GM06990 (cell line): ENCODE data around the gene SNX19.
"Not testable (repeated sequence)": the region's sequence is repeated elsewhere in the genome, so short reads cannot be mapped to it uniquely, and the experiment has no call there.

Experiments used
- DNase-seq: peaks from one replicate; pipeline ENCODE4 v3.0.0-alpha.2; 2011; ENCODE audit not compliant: insufficient read length; ENCODE audit errors: extremely low read depth
- H3K27me3 ChIP-seq: replicated peaks from 2 replicates; pipeline ENCODE4 v1.6.0; 2011; ENCODE audit warnings: low read length; ENCODE audit not compliant: control insufficient read depth, insufficient read depth
- H3K36me3 ChIP-seq: 2 replicates; pipeline ENCODE4 v1.5.1; 2011; ENCODE audit warnings: low read length; ENCODE audit not compliant: control insufficient read depth, insufficient read depth
- H3K4me3 ChIP-seq: replicated peaks from 2 replicates; pipeline ENCODE4 v1.5.1; 2011; ENCODE audit warnings: low read depth, mild to moderate bottlenecking, control low read depth, low read length
- TF ChIP-seq, protein P1 (sequence below): IDR thresholded peaks from 2 replicates; pipeline ENCODE4 v1.5.1; 2011; ENCODE audit warnings: low read length, control low read depth, mild to moderate bottlenecking, inconsistent platforms; ENCODE audit not compliant: insufficient read depth, poor library complexity, severe bottlenecking

The SNX19 gene

GRCh38 chr11:130858215-130858614 is 58.1 kb downstream of the SNX19 start:
- DNase-seq, result no peak
- TF ChIP-seq, protein P1, sequence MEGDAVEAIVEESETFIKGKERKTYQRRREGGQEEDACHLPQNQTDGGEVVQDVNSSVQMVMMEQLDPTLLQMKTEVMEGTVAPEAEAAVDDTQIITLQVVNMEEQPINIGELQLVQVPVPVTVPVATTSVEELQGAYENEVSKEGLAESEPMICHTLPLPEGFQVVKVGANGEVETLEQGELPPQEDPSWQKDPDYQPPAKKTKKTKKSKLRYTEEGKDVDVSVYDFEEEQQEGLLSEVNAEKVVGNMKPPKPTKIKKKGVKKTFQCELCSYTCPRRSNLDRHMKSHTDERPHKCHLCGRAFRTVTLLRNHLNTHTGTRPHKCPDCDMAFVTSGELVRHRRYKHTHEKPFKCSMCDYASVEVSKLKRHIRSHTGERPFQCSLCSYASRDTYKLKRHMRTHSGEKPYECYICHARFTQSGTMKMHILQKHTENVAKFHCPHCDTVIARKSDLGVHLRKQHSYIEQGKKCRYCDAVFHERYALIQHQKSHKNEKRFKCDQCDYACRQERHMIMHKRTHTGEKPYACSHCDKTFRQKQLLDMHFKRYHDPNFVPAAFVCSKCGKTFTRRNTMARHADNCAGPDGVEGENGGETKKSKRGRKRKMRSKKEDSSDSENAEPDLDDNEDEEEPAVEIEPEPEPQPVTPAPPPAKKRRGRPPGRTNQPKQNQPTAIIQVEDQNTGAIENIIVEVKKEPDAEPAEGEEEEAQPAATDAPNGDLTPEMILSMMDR, result no peak
- H3K36me3 ChIP-seq, result no peaks in the 10 kb centered on the region
- peaks cover 4% of the 10 kb centered on the region for H3K27me3 ChIP-seq
- H3K4me3 ChIP-seq, result no peak overlapping the region

GRCh38 chr11:130855707-130856106 is 60.6 kb downstream of the SNX19 start:
- not testable (repeated sequence) for H3K4me3 ChIP-seq, DNase-seq, H3K36me3 ChIP-seq, H3K27me3 ChIP-seq

DNA sequence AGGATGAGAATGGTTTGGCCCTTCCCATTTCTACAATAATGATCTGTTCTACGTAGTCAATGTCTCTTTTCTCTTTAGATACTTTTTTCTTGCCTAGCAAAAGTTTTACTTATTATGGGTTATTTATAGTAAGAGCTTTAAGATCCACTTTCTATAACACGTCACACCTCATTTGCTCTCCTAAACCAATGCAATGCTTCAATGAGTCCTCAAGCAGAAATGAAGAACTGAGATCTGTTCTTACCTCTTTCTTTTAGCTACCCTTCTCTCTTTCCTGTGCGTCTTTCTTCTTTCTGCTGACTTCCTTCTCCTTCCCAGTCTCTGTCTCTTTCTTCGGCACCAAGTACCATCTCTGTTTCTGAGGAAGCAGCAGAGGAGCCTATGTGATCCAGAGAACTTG is 61.8 kb downstream of the SNX19 start:
- no peak for DNase-seq
- no peaks in the 10 kb centered on the region for H3K36me3 ChIP-seq
- H3K4me3 ChIP-seq, result no peak overlapping the region
- H3K27me3 ChIP-seq, result peaks cover 3% of the 10 kb centered on the region
- TF ChIP-seq, protein P1, result no peak

GRCh38 chr11:130852589-130852988 is 63.7 kb downstream of the SNX19 start:
- H3K4me3 ChIP-seq, result no peak overlapping the region
- TF ChIP-seq, protein P1, result no peak
- no peak for DNase-seq
- no peaks in the 10 kb centered on the region for H3K36me3 ChIP-seq
- H3K27me3 ChIP-seq, result 0 out of 2 replicates have a peak, but pooled peaks cover 2% of the 10 kb centered on the region

GRCh38 chr11:130850185-130850944 is 65.9 kb downstream of the SNX19 start:
- Histone ChIP-seq H3K4me3 (no peak overlapping the region), H3K27me3 (0 out of 2 replicates have a peak, but pooled peaks cover 2% of the 10 kb centered on the region), H3K36me3 (no peaks in the 10 kb centered on the region)
- DNase-seq, result no peak
- TF ChIP-seq, protein P1, result no peak

DNA sequence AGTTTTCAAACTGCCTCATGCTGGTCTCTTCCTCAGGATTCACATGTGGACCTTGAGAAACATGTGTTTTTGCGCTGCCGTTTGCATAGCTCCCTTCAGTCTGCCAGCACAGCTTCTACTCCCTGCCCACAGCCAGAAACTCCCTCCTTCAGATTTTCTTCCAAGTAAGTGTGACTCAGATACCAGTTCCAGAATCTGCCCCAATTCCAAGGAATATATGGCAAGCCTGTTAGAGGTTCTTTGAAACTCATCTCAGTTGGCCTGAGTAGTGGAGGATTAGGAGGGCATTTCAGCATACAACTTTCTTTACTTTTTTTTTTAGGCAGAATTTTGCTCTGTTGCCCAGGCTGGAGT is 67.1 kb downstream of the SNX19 start:
- DNase-seq, result no peak
- TF ChIP-seq, protein P1, result no peak
- H3K4me3 ChIP-seq, result no peak overlapping the region
- H3K27me3 ChIP-seq, result 0 out of 2 replicates have a peak, but pooled peaks cover 2% of the 10 kb centered on the region
- no peaks in the 10 kb centered on the region for H3K36me3 ChIP-seq
